Transverse colon (tissue), 4 donors: ENCODE data around the gene TMEM250. TPM values are rescaled to one million over a fixed set of nuclear protein-coding genes. Genes with fewer than 3 reads are reported as not detected.

Experiments
- DNase-seq: peaks from one replicate; pipeline ENCODE4 v3.0.0-alpha.2; 2019
- H3K27ac ChIP-seq, 4 donors: fragments of 200-600 bp; sonication (generic); 2 replicates each; pipeline ENCODE4 v1.5.1; 2016 to 2018; ENCODE audit warnings: inconsistent platforms in 4 of 4
- H3K27me3 ChIP-seq: fragments of 200-600 bp; sonication (generic); 2 replicates; pipeline ENCODE4 v1.5.1; 2017; ENCODE audit warnings: inconsistent platforms
- H3K36me3 ChIP-seq, 4 donors: fragments of 200-600 bp; sonication (generic); 2 replicates each; pipeline ENCODE4 v1.5.1; 2017 to 2019; ENCODE audit warnings: inconsistent platforms in 4 of 4
- H3K4me1 ChIP-seq, 4 donors: fragments of 200-600 bp; sonication (generic); 2 replicates each; pipeline ENCODE4 v1.5.1; 2017 to 2020; ENCODE audit warnings: inconsistent platforms in 4 of 4
- H3K4me3 ChIP-seq, 4 donors: fragments of 200-600 bp; sonication (generic); 1 replicate in 1 of 4; 2 replicates in 3 of 4; pipeline versions ENCODE4 v1.5.1 to v1.6.1; 2017 to 2019; ENCODE audit warnings: inconsistent platforms in 4 of 4
- H3K9me3 ChIP-seq, 2 donors: fragments of 200-600 bp; sonication (generic); 2 replicates each; pipeline ENCODE4 v1.5.1; 2017 to 2019; ENCODE audit warnings: inconsistent platforms in 2 of 2
- CTCF ChIP-seq, 5 experiments: fragments of 200-600 bp in 3 of 5; fragments of 450-650 bp in 2 of 5; sonication (generic) in 3 of 5; IDR thresholded peaks; 1 replicate in 2 of 5; 2 replicates in 3 of 5; pipeline ENCODE4 v1.5.1; 2016 to 2017; ENCODE audit warnings: antibody characterized with exemption in 5 of 5, inconsistent platforms in 3 of 5, mild to moderate bottlenecking in 2 of 5, moderate library complexity in 1 of 5
- EP300 ChIP-seq: sonication (generic); formaldehyde crosslinking; IDR thresholded peaks from one replicate; pipeline ENCODE4 v1.6.1; 2017; ENCODE audit warnings: antibody characterized with exemption, low read depth
- POLR2A ChIP-seq: fragments of 450-650 bp; IDR thresholded peaks from one replicate; pipeline ENCODE4 v1.6.1; 2016; ENCODE audit warnings: antibody characterized with exemption, mild to moderate bottlenecking, moderate library complexity
- POLR2AphosphoS5 ChIP-seq, 3 donors: sonication (generic); formaldehyde crosslinking; IDR thresholded peaks; one replicate each; pipeline ENCODE4 v1.6.1; 2016; ENCODE audit warnings: antibody characterized with exemption in 3 of 3
- WGBS, 2 donors: methylation state at CpG; one replicate each; pipeline ENCODE4 v1.1.5; 2018; ENCODE audit warnings: low coverage in 1 of 2; 5-methylcytosine and 5-hydroxymethylcytosine counted together
- in situ Hi-C, 4 donors: fragments of 200-750 bp; cut with MboI; loops; one replicate each; pipeline versions ENCODE4 v1.15.0 to v1.15.1; 2017; ENCODE audit warnings: low sequenced_read_pairs in 3 of 4, low pct_ligation_motif_present in 1 of 4, low pct_unique_long_range_greater_than_20kb in 1 of 4
- intact Hi-C: fragments of 100-400 bp; cut with DNase I; formaldehyde crosslinking; loops from one replicate; pipeline ENCODE4 v1.15.1; 2023; ENCODE audit warnings: low total_unique reads
- total RNA-seq, 4 donors: library from RNA; depleted of rRNA; stranded (reverse); fragments of >200 nt; gene quantifications; one replicate each; pipeline ENCODE4 v1.1.0, GENCODE V29; 2016

TMEM250 gene
- total RNA-seq, 4 donors from 2014 or later: 50.3 to 187 (median 86.6) TPM

GRCh38 chr9:136160381-136160841, 41.7 kb upstream of the TMEM250 start:
- DNase-seq: no peak
- H3K27ac ChIP-seq: no peak overlapping the region
- no peak overlapping the region for H3K4me3 ChIP-seq
- H3K27me3 ChIP-seq: peaks cover 34% of the 10 kb centered on the region
- 77 to 80% methylated on average over 1 to 10 of the region's 12 CpGs for WGBS, 2 donors
- intact Hi-C loops: loop anchor here (10.0 kb wide), 1 partner anchor 124 kb away; no protein-coding TSS in a partner anchor
- no peaks in the 10 kb centered on the region for H3K4me1 ChIP-seq
- in situ Hi-C loops: loop anchor here in 2 of 4 donors (10.0 kb wide), 2 partner anchors 114 to 124 kb away; no protein-coding TSS in a partner anchor
- TF ChIP-seq EP300 (no peak), POLR2A (no peak), CTCF (IDR thresholded peaks at IDR 0.05) (no peak), POLR2AphosphoS5 (IDR thresholded peaks at IDR 0.05) (no peak)
- H3K36me3 ChIP-seq: no peaks in the 10 kb centered on the region
- peaks cover 0 to 4% of the 10 kb centered on the region in 2 donors for H3K9me3 ChIP-seq

- no peak overlapping the region for H3K4me3 ChIP-seq
- WGBS, 2 donors: 84% methylated on average over 13 of the region's 16 CpGs; no CpG with 5 or more reads in 1 of the 2 donors
- intact Hi-C loops: loop anchor here (10.0 kb wide), 1 partner anchor 125 kb away; no protein-coding TSS in a partner anchor
- TF ChIP-seq POLR2AphosphoS5 (IDR thresholded peaks at IDR 0.05): no peak
- TF ChIP-seq EP300: no peak
- no peak for TF ChIP-seq POLR2A
- no peak for TF ChIP-seq CTCF (IDR thresholded peaks at IDR 0.05)
- H3K36me3 ChIP-seq: no peaks in the 10 kb centered on the region
- H3K27ac ChIP-seq: no peak overlapping the region
- no peak for DNase-seq
- in situ Hi-C loops: loop anchor here in 2 of 4 donors (10.0 kb wide), 2 partner anchors 115 to 125 kb away; no protein-coding TSS in a partner anchor
- peaks cover 0 to 4% of the 10 kb centered on the region in 2 donors for H3K9me3 ChIP-seq
- H3K4me1 ChIP-seq: no peaks in the 10 kb centered on the region
- H3K27me3 ChIP-seq: peaks cover 40% of the 10 kb centered on the region
These were observed 41.2 kb upstream of the TMEM250 start for GRCh38 chr9:136159851-136160250.

- H3K27ac ChIP-seq: no peak overlapping the region
- peaks cover 43% of the 10 kb centered on the region for H3K27me3 ChIP-seq
- in situ Hi-C loops: no loop called here
- no peaks in the 10 kb centered on the region for H3K36me3 ChIP-seq
- intact Hi-C loops: no loop called here
- H3K4me1 ChIP-seq: no peaks in the 10 kb centered on the region
- TF ChIP-seq POLR2AphosphoS5 (IDR thresholded peaks at IDR 0.05) (no peak), EP300 (no peak), CTCF (IDR thresholded peaks at IDR 0.05) (no peak), POLR2A (no peak)
- no peak for DNase-seq
- no peak overlapping the region for H3K4me3 ChIP-seq
- H3K9me3 ChIP-seq: no peaks in the 10 kb centered on the region
- 60% methylated on average over 18 of the region's 20 CpGs; no CpG with 5 or more reads in 1 of the 2 donors for WGBS, 2 donors
These were observed 39.0 kb upstream of the TMEM250 start for GRCh38 chr9:136157477-136158265.

GRCh38 chr9:136156209-136157120, 37.8 kb upstream of the TMEM250 start:
- no peaks in the 10 kb centered on the region for H3K36me3 ChIP-seq
- in situ Hi-C loops (no loop called here), intact Hi-C loops (no loop called here)
- no peak for TF ChIP-seq POLR2AphosphoS5 (IDR thresholded peaks at IDR 0.05)
- no peak for TF ChIP-seq EP300
- TF ChIP-seq CTCF (IDR thresholded peaks at IDR 0.05): no peak
- TF ChIP-seq POLR2A: no peak
- no peak overlapping the region for H3K27ac ChIP-seq
- H3K4me3 ChIP-seq: no peak overlapping the region
- no peak for DNase-seq
- 40 to 66% methylated on average over 8 to 39 of the region's 42 CpGs for WGBS, 2 donors
- H3K4me1 ChIP-seq: no peaks in the 10 kb centered on the region
- H3K27me3 ChIP-seq: peaks cover 37% of the 10 kb centered on the region
- H3K9me3 ChIP-seq: no peaks in the 10 kb centered on the region
